Activated CD8-positive, alpha-beta memory T cell treated with anti-CD3 and anti-CD28 coated beads for 48 hours (primary cell): ENCODE data around the gene CRACR2B.

Experiments
- DNase-seq, 3 experiments: peaks; one replicate each; pipeline ENCODE4 v3.0.0-alpha.2; 2020; ENCODE audit warnings: low read depth in 2 of 3, low spot score in 2 of 3

The CRACR2B gene

GRCh38 chr11:827897-828192, at the start of gene CRACR2B:
Gene CRACR2B, plus strand, starts transcription at chr11:827919. Its CDS starts 689 bp downstream, at chr11:828608.
- no peak for DNase-seq

- DNase-seq, result no peak
These were observed 48.5 kb upstream of the CRACR2B start for GRCh38 chr11:778976-779954.

DNA sequence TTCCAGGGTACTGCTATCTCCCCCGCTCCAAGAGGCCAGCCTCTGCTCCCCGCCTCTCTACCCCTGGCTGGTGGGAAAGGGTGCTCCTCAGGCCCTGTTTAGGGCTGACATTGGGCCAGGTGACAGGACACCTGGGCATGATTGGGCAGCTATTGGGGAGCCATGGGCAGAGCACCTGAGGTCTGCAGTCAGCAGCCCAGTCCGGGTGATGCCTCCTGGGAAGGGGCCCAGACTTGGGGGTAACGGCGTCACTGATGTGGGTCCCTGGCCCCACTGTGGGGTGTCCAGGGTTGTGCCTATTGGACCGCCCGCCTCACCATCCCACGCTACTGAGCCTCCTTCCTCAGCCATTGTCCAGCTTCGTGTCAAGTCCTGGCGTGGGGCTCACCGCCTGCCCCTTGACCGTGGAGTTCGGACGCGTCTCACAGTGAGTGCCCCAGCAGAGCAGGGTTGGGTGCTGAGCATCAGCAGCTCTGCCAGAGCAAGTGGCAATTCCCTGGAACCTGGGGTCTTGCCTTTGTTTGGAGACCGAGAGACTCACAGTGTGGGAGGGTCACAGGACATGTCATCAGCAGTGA, 47.7 kb upstream of the CRACR2B start:
- DNase-seq, result no peak

GRCh38 chr11:782264-783174, 45.2 kb upstream of the CRACR2B start:
- DNase-seq, result no peak

DNA sequence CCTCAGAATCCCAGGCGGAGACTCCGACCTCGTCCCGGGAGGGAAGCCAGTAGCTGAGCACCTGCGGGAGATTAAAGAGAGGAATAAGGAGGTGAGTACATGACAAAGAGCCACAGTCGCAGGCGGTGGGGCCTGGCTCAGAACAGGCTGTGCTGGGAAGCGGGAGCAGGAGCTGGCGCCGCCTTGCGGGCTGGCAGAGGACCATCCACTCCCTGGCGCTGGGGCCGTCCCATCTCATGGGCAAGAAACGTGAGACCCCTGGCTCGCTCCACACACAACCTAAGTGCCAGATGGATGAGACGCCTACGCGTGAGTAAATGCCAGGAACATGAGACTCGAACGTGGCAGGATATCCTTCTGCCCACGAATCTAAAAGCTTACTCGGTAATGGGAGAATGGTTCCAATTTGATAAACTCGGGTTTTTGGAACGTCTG, 44.1 kb upstream of the CRACR2B start:
- no peak for DNase-seq

DNA sequence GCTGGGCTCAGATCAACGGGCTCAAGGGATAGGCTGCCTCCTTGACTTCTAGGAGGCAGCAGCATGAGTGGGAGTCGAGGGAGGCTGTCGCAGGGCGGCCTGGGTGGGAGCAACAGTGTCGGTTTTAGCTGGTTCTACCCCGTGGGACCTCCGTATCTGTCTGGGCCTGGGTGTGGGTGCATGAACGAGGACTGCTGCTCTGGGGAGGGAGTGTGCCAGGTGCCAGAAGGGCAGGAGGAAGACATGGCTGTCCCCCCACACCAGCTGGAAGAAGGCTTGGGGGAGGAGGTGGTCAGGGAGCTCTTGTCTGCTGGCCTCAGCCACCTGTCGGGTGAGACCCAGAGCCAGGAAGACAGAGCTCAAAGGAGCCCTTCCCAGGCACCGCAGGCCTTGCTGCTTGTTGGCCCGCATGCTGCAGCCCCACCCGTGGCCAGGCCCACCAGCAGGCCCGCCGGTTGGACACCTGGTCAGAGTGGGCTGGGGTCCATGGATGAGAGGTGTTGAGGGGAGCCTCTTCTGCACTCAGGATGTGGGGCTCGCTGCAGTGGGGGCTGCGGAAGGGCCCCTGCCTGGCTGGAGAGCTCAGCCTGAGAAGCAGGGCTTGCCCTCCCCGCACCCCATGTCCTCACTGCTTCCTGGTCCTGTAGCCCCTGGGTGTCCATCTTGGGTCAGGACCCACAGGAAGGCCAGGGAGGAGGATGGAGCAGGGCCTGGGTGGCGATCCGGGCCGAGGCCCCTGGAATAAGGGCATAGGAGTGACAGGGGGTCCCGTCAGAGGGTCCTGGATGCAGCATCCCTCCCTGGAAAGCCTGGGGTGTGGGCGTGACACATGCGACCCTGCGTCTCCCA, 41.3 kb upstream of the CRACR2B start:
- no peak for DNase-seq

GRCh38 chr11:787084-787675, 40.5 kb upstream of the CRACR2B start:
- DNase-seq, result no peak

DNA sequence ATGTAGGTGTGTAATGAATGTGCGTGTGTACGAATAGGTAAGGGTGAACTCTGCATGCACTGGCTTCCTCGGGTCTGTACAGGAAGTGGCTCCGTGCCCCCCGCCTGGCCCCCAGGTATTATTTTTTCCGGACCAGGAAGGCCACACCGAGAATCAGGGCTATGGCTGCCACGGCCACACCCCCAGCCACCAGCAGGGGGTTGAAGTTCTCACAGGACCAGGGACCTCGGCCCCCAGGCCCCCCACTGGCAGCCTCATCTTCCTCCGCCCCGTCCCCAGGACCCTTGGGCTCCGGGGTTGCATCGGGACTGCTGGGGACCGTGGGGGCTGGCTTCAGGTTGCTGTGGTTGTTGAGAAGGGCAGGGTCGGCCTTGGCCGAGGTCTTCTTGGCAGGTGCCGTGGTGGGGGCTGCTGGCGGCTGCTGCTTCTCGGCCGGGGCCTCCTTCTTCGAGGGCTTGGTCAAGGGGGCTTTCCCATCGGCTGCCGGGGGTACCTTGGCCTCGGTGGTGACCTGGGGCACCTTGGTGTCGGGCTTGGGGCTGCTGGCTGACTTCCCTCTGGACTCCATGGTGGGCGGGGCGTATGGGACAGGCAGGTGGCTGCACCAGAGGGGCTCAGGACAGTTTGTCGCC, 39.6 kb upstream of the CRACR2B start:
- no peak for DNase-seq

DNA sequence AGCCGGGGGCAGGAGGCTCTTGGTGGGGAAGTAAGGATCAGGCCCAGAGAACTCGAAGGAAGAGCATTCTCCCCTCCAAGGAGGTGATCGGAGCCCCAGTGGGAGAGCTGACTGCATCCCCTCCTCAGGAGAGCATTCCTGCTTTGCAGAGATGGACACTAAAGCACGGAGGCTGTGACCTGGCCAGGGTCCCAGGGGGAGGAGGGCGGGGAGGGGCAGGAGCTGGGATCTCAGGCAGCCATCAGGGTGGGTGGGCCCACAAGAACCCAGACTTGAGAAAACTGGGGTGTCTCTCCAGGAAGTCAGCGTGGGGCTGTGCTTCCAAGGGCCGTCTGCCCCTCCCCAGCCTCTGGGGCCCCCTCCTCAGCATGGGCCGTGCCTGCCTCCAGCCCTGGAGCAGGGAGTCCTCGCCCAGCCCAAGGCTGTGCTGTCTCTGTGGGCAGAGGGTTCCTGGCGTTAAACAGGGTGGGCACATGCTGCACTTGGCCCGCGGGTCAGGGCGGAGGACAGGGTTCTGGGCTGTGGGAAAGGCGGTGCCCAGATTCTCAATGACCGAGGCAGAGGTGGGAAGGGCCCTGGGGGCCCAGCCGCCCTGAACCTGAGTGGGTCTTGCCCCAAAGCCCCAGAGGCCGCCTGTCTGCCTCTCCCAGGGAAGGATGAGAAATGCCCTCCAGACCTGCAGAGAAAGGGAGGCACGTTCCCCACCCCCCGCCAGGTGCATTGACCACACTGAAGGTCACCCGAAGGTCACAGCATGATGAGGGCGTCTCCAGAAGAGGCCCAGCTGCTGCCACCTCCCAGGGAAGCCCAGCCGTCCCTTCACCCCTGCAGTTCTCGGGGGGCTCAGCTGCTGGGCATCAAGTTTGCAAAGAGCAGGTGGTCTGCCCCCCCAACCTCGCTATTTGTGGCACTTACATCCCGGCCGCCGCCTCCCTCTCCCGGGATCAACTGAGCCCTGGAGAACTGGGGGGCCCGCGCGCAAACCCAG, 38.5 kb upstream of the CRACR2B start:
- no peak for DNase-seq

DNA sequence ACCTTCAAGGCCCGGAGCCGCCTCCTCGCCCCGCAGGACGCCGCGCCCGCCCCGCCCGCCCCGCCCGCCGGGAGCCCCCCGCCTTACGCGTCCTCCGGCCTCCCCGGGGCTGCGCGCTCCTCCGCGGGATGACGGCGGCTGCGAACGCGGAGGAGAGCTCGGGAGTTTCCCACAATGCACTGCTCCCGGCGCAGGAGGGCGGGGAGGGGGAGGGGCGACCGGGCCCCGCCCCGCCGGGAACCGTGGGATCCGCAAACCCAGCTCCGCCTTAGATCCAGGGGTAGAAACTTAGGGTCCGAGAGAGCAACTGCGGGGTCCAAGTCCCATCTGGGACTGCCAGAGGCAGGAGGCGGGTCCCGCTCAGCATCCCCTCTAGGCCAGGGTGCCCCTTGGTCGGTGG, 37.8 kb upstream of the CRACR2B start, which contains the start of gene CEND1:
TSS of gene CEND1 (minus strand) at position 148 of the 400 bp plus-strand sequence. CDS start 1,514 bp downstream, outside the sequence.
- DNase-seq, result no peak

- no peak for DNase-seq
These were observed 36.8 kb upstream of the CRACR2B start for GRCh38 chr11:790721-791564.

GRCh38 chr11:791658-792534, 35.8 kb upstream of the CRACR2B start:
- DNase-seq, result no peak

DNA sequence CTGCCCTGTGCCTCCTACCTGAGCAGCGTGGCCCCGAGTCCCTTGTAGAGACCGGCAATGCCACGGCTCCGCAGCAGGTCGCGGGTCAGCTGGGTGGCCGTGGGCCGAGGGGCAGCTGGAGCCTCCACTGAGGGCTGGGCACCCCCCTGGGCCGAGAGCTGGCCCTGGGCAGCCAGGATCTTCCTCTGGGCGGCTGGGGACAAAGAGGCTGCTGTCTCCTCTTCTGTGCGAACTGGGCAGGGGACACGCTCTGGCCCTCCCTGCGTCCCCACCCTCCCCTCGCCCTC, 35.2 kb upstream of the CRACR2B start:
- no peak for DNase-seq

DNA sequence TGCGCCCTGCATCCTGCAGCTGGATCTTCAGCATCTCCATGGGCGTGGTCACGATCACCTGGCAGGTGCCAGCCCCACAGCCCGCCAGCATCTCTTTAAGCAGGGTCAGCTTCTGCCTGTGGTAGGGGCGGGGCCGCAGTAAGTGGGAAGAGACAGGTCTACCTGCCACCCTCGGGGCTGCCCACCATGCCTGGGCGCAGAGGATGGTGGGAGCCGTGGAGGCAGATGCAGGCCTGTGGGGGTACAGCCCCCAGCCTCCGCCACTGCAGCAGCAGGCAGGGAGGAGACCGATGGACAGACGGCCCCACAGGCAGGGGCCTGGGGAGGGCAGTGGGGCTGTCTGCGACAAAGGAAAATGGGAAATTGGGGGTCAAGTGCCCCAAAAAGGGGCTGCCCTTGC, 34.8 kb upstream of the CRACR2B start:
- DNase-seq, result no peak

GRCh38 chr11:793556-793955, 34.2 kb upstream of the CRACR2B start:
- DNase-seq, result no peak

- DNase-seq, result no peak
These were observed 33.5 kb upstream of the CRACR2B start for GRCh38 chr11:794013-794765.
